OCI-LY1 (cell line): ENCODE results near the gene BABAM1.
A peak's percentile ranks its signal among the peaks of the same experiment; 100 is the strongest.

Experiments
- H2AFZ ChIP-seq: fragments of 200-600 bp; sonication (generic), shearing (Covaris generic); 2 replicates; pipeline ENCODE4 v1.6.0; 2014; ENCODE audit warnings: antibody characterized with exemption, mild to moderate bottlenecking, low read length
- H3F3A ChIP-seq: fragments of 200-600 bp; sonication (generic), shearing (Covaris generic); 2 replicates; pipeline ENCODE4 v1.6.0; 2014; ENCODE audit warnings: mild to moderate bottlenecking, antibody characterized with exemption, low read length, moderate library complexity; ENCODE audit not compliant: insufficient read depth
- H3K27ac ChIP-seq: fragments of 200-600 bp; sonication (generic); 2 replicates; pipeline ENCODE4 v1.5.1; 2014; ENCODE audit warnings: low read length, mixed run types, mild to moderate bottlenecking, low read depth; ENCODE audit not compliant: poor library complexity, severe bottlenecking
- H3K27me3 ChIP-seq: fragments of 200-600 bp; sonication (generic); 2 replicates; pipeline ENCODE4 v1.6.0; 2014; ENCODE audit warnings: antibody characterized with exemption, mild to moderate bottlenecking, low read length, moderate library complexity; ENCODE audit not compliant: insufficient read depth
- H3K36me3 ChIP-seq: fragments of 200-600 bp; sonication (generic); 2 replicates; pipeline ENCODE4 v1.6.1; 2014; ENCODE audit warnings: mild to moderate bottlenecking, antibody characterized with exemption, low read length, moderate library complexity, mixed read lengths; ENCODE audit not compliant: insufficient read depth
- H3K4me1 ChIP-seq: fragments of 200-600 bp; sonication (generic); 2 replicates; pipeline ENCODE4 v1.5.1; 2014; ENCODE audit warnings: mild to moderate bottlenecking, low read length, moderate library complexity; ENCODE audit not compliant: insufficient read depth, severe bottlenecking
- H3K4me2 ChIP-seq: fragments of 200-600 bp; sonication (generic), shearing (Covaris generic); 2 replicates; pipeline ENCODE4 v1.6.1; 2014; ENCODE audit warnings: low read length
- H3K4me3 ChIP-seq: fragments of 200-600 bp; sonication (generic); 2 replicates; pipeline ENCODE4 v1.5.1; 2014; ENCODE audit warnings: low read length, low read depth, mild to moderate bottlenecking, mixed read lengths; ENCODE audit not compliant: poor library complexity, severe bottlenecking
- H3K79me2 ChIP-seq: fragments of 200-600 bp; shearing (Covaris generic); 2 replicates; pipeline ENCODE4 v1.6.1; 2016; ENCODE audit warnings: mixed run types, low read length, mixed read lengths; ENCODE audit not compliant: insufficient read depth
- H3K9ac ChIP-seq: fragments of 200-600 bp; sonication (generic), shearing (Covaris generic); 2 replicates; pipeline ENCODE4 v1.6.1; 2014; ENCODE audit warnings: mild to moderate bottlenecking, low read length, mixed read lengths
- H3K9me2 ChIP-seq: fragments of 200-600 bp; sonication (generic), shearing (Covaris generic); 2 replicates; pipeline ENCODE4 v1.6.1; 2014; ENCODE audit warnings: low read depth, mild to moderate bottlenecking, low read length, mixed read lengths
- H3K9me3 ChIP-seq: fragments of 200-600 bp; shearing (Covaris generic); 2 replicates; pipeline ENCODE4 v1.6.1; 2014; ENCODE audit warnings: low read length, mixed read lengths
- H4K20me1 ChIP-seq: fragments of 200-600 bp; sonication (generic), shearing (Covaris generic); 2 replicates; pipeline ENCODE4 v1.6.0; 2016; ENCODE audit warnings: mild to moderate bottlenecking, low read length; ENCODE audit not compliant: insufficient read depth
- CTCF ChIP-seq: fragments of 200-600 bp; sonication (generic), shearing (Covaris generic); IDR thresholded peaks from 2 replicates; pipeline ENCODE4 v1.5.1; 2017; ENCODE audit warnings: mild to moderate bottlenecking, antibody characterized with exemption, low read length, moderate library complexity, mixed read lengths
- EZH2 ChIP-seq: fragments of 200-600 bp; sonication (generic), shearing (Covaris generic); IDR thresholded peaks from 2 replicates; pipeline ENCODE4 v1.8.0; 2017; ENCODE audit warnings: borderline replicate concordance, mixed run types, mild to moderate bottlenecking, antibody characterized with exemption, low read length, moderate library complexity, mixed read lengths

The BABAM1 gene

GRCh38 chr19:17296976-17297375, 29.7 kb downstream of the BABAM1 start:
- no peaks in the 10 kb centered on the region for H4K20me1 ChIP-seq
- H3K9me2 ChIP-seq, result no peaks in the 10 kb centered on the region
- H3K4me2 ChIP-seq, result no peak overlapping the region
- H3F3A ChIP-seq, result no peaks in the 10 kb centered on the region
- no peaks in the 10 kb centered on the region for H3K79me2 ChIP-seq
- TF ChIP-seq EZH2 (no peak), CTCF (no peak)
- H2AFZ ChIP-seq, result no peak overlapping the region
- H3K27me3 ChIP-seq, result no peaks in the 10 kb centered on the region
- no peaks in the 10 kb centered on the region for H3K9me3 ChIP-seq
- no peak overlapping the region for H3K27ac ChIP-seq
- no peak overlapping the region for H3K9ac ChIP-seq
- no peak overlapping the region for H3K4me3 ChIP-seq
- H3K4me1 ChIP-seq, result peaks cover 21% of the 10 kb centered on the region
- peaks cover 43% of the 10 kb centered on the region for H3K36me3 ChIP-seq

GRCh38 chr19:17300992-17301619, 33.9 kb downstream of the BABAM1 start:
- no peak for TF ChIP-seq EZH2
- TF ChIP-seq CTCF, result no peak
- peaks cover 34% of the 10 kb centered on the region for H3K36me3 ChIP-seq
- H3K4me1 ChIP-seq, result peaks cover 22% of the 10 kb centered on the region
- H3K4me3 ChIP-seq, result no peak overlapping the region
- H3F3A ChIP-seq, result 0 out of 2 replicates have a peak, but pooled peaks cover 6% of the 10 kb centered on the region
- no peaks in the 10 kb centered on the region for H4K20me1 ChIP-seq
- H3K27ac ChIP-seq, result no peak overlapping the region
- no peak overlapping the region for H2AFZ ChIP-seq
- H3K9me3 ChIP-seq, result no peaks in the 10 kb centered on the region
- no peak overlapping the region for H3K9ac ChIP-seq
- H3K9me2 ChIP-seq, result no peaks in the 10 kb centered on the region
- no peak overlapping the region for H3K4me2 ChIP-seq
- H3K27me3 ChIP-seq, result no peaks in the 10 kb centered on the region
- H3K79me2 ChIP-seq, result no peaks in the 10 kb centered on the region

- H3K27ac ChIP-seq, result peak overlapping the region; percentile 75
- peaks cover 21% of the 10 kb centered on the region for H3K36me3 ChIP-seq
- H3K9me3 ChIP-seq, result no peaks in the 10 kb centered on the region
- peak overlapping the region; percentile 80 for H3K9ac ChIP-seq
- TF ChIP-seq EZH2 (no peak), CTCF (no peak)
- H3K27me3 ChIP-seq, result no peaks in the 10 kb centered on the region
- peaks cover 6% of the 10 kb centered on the region; the same call in 1 of the 2 replicates for H3F3A ChIP-seq
- H2AFZ ChIP-seq, result no peak overlapping the region
- no peaks in the 10 kb centered on the region for H3K9me2 ChIP-seq
- peak overlapping the region; percentile 78 for H3K4me3 ChIP-seq
- H3K4me1 ChIP-seq, result peaks cover 35% of the 10 kb centered on the region
- H4K20me1 ChIP-seq, result no peaks in the 10 kb centered on the region
- H3K4me2 ChIP-seq, result peak overlapping the region; percentile 84
- H3K79me2 ChIP-seq, result no peaks in the 10 kb centered on the region; the same call in 1 of the 2 replicates
These were observed 35.3 kb downstream of the BABAM1 start for GRCh38 chr19:17302391-17303166.
